Activated T-cell treated with anti-CD3 and anti-CD28 coated beads, Interleukin-2, amount 50 U/mL, for 1 hour (primary cell): Measurements from ENCODE around the gene PRKN.

Experiments used
- DNase-seq: peaks from one replicate; pipeline ENCODE4 v3.0.0-alpha.2; 2020

PRKN gene

GRCh38 chr6:161743509-161744178, 983.9 kb downstream of the PRKN start:
- no peak for DNase-seq

GRCh38 chr6:161740486-161740885, 987.1 kb downstream of the PRKN start:
- no peak for DNase-seq

GRCh38 chr6:161736781-161737292, 990.7 kb downstream of the PRKN start:
- no peak for DNase-seq

- no peak for DNase-seq
These were observed 991.2 kb downstream of the PRKN start for GRCh38 chr6:161736326-161736725.

- no peak for DNase-seq
These were observed 995.0 kb downstream of the PRKN start for GRCh38 chr6:161732594-161732993.

GRCh38 chr6:161727083-161727833, 1000.3 kb downstream of the PRKN start:
- no peak for DNase-seq

- no peak for DNase-seq
These were observed 1005.2 kb downstream of the PRKN start for GRCh38 chr6:161722394-161722793.

- no peak for DNase-seq
These were observed 1006.1 kb downstream of the PRKN start for GRCh38 chr6:161721511-161721910.

- DNase-seq, result no peak
These were observed 1011.4 kb downstream of the PRKN start for GRCh38 chr6:161716176-161716575.

- DNase-seq, result no peak
These were observed 1015.6 kb downstream of the PRKN start for GRCh38 chr6:161711938-161712337.

GRCh38 chr6:161711515-161711914, 1016.1 kb downstream of the PRKN start:
- no peak for DNase-seq

GRCh38 chr6:161710698-161711097, 1016.9 kb downstream of the PRKN start:
- no peak for DNase-seq

GRCh38 chr6:161701056-161701455, 1026.5 kb downstream of the PRKN start:
- DNase-seq, result no peak

GRCh38 chr6:161696801-161697200, 1030.8 kb downstream of the PRKN start:
- no peak for DNase-seq

- no peak for DNase-seq
These were observed 1032.6 kb downstream of the PRKN start for GRCh38 chr6:161694995-161695394.

GRCh38 chr6:161686655-161687054, 1040.9 kb downstream of the PRKN start:
- DNase-seq, result no peak

GRCh38 chr6:161684731-161685475, 1042.7 kb downstream of the PRKN start:
- no peak for DNase-seq

GRCh38 chr6:161683400-161683799, 1044.2 kb downstream of the PRKN start:
- no peak for DNase-seq

GRCh38 chr6:161682982-161683381, 1044.6 kb downstream of the PRKN start:
- no peak for DNase-seq

GRCh38 chr6:161679980-161680538, 1047.5 kb downstream of the PRKN start:
- no peak for DNase-seq

- DNase-seq, result no peak
These were observed 1050.4 kb downstream of the PRKN start for GRCh38 chr6:161677188-161677587.

GRCh38 chr6:161676586-161676985, 1051.0 kb downstream of the PRKN start:
- no peak for DNase-seq
